Left renal pelvis (tissue), 4 donors: ENCODE results near the gene DNLZ. TPM values are rescaled to one million over a fixed set of nuclear protein-coding genes. Genes with fewer than 3 reads are reported as not detected.
"Not testable (repeated sequence)": the region's sequence is repeated elsewhere in the genome, so short reads cannot be mapped to it uniquely, and the experiment has no call there.

Experiments used
- DNase-seq, 4 donors: peaks; one replicate each; pipeline ENCODE4 v3.0.0-alpha.2; 2013; ENCODE audit warnings: low read depth in 4 of 4, low spot score in 3 of 4
- polyA plus RNA-seq, 4 donors: library from polyadenylated mRNA; unstranded; fragments of 120-200 nt; gene quantifications; one replicate each; pipeline ENCODE4 v1.2.1, GENCODE V29; 2013; ENCODE audit not compliant: insufficient read length in 4 of 4

Gene DNLZ
- polyA plus RNA-seq, 4 donors: 4.8 to 28.7 (median 6.2) TPM

DNA sequence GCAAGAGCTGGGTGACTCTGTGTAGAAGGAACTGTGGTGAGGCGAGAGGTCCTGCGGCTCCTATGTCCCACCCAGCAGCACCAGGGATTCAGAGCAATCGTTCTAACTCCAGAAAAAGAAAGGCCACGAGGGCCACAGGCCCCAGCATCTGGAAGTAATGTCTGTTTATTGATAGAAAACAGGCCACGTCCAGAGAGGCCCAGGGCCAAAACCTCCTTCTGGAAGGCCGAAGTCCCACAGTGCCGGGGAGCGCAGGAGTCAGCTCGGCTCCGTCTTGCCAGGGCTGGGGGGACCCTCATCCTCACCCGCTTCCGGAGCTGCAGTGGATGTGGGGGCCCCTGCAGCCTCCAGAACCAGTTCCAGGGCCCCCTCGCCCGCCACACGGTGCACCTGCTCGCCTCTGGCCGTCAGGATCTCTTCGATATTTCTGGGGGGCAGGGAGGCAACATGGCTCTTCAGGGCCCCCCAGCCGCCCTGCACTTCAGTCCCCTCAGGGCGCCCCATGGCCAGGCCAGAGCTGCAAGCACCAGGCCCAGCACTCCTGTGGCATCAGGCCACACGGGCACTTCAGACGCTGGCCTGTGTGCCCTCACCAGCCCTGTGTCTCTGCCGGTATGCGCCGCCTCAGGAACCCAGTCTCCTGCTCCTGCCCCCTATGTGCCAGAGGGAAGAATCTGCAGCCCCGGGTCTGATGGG lies 1.6 kb downstream of the DNLZ start:
- DNase-seq: no peak

DNA sequence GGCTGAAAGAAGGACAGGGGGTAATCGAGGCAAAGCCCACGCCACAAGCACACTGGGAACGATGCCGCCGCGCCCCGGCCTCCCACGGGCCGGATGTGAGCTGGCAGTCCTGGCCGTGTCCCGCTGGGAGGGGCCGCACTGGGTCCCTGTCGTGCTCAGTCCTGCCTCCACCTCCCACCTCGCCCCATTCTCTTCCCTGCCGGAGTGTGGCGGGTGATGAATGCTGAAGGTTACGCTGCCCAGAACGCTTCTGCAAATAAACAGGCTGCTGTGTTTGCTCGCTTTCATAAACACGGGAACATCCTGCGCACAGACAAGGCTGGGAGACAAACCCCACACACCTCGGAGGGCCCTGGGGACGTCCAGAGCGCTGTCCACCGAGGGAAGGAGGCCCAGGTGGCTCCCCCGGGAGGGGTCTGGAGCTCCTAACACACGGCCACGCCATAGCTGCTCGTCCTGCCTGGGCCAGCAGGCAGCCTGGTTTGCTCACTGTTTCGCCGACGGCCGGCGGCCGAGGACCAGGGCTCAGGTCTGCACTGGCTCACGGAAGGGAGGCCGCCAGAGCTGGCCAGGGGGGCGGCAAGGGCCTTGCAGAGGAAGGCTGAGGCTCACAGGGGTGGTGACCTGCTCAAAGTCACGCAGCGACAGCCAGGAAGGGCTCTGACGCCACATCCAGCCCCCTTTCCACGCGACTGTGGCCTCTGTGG lies 2.3 kb downstream of the DNLZ start:
- no peak for DNase-seq

DNA sequence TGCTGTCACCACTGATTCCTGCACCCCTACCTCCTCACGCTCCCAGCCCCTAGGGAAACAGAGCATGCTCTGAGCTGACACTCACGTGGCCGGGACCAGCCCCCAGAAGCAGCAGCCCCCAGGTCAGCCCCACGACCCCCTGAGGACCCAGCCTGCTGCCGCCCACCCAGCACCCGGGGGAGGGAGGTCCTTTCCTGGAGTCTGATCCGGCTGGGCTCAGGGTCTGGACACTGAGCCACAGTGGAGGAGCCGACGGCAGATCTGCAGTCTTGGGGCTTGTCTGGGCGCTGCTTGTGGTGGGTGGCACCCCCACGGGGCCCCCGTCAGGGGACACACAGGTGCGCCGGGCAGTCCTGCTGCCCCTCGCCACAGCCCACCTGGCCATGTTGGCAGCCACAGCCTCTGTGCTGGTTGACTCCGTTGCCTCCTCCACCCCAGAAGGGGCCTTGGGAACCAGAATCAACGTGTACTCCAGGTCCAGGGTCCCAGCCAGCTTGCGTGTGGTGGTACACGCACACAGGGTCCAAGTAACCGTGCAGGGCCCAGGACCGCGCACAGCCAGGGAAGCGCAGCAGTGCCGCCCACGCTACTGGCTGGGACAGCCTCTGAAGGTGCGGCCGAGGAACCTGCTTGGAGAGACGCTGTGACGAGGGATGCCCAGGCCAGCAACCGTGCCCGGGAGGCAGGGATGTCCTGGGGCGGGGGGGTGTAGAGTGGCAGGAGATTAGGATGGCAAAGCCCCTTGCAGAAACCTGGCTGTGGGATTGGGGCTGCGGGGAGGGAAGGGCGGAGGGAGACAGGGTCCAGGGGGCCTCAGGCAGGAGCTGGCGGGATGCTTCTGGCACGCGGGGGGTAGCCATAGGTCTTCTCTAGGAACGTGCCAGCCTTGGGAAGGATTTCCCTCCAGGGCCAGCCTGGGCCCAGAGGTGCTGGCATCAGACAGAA lies 3.5 kb downstream of the DNLZ start:
- no peak for DNase-seq

DNA sequence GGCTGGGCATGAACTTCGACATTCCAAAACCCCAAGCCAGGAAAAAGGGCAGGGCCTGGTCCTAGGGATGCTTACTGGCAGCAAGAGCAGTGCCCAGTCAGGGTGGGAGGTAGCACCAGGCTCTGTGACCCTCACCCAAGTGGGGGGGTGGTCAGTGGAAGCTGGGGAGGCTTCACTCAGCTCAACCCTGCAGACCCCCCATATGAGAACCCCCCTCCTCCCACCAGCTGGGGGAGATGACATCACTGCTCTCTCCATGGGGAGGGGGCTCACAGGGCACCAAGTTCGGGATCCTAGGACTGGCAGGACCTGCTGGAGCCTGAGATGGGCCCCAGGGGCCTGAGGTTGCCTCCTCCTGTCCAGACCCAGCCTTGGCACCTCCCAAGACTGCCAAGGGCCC lies 4.7 kb downstream of the DNLZ start:
- DNase-seq: no peak

DNA sequence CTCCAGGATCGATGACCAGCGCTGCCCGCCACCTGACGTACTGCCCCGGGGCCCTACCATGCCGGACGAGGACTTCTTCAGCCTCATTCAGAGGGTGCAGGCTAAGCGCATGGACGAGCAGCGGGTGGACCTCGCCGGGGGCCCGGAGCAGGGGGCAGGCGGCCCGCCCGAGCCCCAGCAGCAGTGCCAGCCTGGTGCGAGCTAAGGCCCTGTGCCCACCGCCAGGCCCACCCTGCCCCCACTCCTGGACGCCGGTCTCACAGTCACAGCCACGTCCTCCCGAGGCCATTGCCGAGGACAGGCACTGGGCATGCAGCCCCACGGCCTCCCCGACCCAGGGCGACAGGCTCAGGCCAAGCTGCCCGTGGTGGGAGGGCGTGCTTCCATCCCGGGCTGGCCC lies 5.5 kb downstream of the DNLZ start:
- DNase-seq: no peak

DNA sequence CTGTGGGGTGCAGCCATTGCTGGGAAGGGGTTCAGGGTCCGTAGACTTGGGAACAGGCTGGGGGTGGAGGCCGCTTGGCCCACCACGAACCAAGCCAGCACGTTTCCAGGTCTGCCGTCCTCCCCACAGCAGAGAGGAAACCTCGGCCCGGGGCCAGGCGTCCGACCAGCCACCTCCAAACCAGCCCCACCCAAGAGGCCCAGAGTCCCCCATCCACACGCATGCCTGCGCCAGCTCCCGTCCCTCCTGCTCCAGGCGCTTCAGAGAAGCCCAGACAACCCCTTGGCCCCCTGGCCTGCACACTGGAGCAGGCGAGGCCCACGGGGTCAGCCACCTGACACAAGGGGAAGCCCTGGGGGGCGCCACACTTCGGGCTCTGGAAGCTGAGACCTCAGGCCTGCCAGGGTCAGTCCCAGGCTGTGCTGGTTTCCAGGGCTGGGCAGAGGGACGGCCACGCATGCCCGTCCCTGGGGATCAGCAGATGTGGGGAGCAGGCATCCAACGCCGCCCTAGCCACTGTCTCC lies 6.3 kb downstream of the DNLZ start:
- no peak for DNase-seq

DNA sequence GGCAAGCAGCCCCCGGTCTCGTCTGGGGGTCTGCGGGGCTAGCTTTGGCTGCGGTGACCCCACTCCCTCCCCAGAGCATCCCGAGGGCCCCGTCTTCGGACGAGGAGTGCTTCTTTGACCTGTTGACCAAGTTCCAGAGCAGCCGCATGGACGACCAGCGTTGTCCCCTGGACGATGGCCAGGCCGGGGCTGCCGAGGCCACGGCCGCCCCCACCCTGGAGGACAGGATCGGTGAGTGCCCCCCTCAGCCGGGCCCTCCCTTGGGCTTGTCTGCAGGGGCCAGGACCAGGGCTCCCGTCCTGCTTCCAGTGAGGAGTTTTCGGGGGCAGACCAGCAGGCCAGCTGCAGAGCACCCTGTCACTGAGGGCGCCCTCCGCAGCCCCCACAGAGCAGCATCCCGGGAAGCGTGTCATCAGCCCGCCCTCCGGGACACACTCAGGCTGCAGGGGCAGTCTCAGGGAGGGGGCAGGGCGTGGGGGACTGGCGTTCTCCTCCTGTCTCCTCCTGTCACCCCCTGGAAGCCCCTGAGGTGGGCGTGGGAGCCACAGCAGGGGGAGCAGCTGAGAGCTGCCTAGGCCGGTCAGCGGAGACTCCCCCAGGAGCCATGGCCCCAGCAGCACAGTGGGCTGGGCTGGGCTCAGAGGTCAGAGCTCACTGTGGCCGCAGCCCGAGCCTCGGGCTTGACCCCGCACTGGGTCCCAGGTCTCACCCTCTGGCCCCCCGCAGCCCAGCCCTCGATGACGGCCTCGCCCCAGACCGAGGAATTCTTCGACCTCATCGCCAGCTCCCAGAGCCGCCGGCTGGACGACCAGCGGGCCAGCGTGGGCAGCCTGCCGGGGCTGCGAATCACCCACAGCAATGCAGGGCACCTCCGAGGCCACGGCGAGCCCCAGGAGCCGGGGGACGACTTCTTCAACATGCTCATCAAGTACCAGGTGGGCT lies 7.7 kb downstream of the DNLZ start:
- DNase-seq: no peak

DNA sequence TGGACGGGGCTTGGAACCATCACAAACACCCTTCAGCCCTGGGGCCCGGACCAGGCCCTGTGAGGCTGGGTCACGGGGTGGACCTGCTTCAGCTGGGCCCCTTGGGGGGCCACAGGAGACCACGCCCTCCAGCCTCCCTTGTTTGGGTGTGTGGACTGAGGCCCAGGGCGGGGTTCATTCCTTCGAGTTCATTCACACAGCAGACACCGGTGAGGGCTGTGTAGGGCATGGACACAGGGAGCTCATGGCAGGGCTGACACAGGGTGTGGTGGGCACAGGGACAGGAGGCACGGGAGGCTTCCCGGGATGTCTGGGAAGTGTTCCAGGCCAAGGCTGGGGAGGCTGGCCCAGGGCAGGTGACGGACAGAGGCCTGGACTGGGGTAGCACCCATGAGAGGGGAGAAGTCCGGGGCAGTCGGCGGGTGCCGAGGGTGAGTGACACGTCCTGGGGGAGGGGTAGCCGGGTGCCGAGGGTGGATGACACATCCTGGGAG lies 8.9 kb downstream of the DNLZ start:
- DNase-seq: no peak

DNA sequence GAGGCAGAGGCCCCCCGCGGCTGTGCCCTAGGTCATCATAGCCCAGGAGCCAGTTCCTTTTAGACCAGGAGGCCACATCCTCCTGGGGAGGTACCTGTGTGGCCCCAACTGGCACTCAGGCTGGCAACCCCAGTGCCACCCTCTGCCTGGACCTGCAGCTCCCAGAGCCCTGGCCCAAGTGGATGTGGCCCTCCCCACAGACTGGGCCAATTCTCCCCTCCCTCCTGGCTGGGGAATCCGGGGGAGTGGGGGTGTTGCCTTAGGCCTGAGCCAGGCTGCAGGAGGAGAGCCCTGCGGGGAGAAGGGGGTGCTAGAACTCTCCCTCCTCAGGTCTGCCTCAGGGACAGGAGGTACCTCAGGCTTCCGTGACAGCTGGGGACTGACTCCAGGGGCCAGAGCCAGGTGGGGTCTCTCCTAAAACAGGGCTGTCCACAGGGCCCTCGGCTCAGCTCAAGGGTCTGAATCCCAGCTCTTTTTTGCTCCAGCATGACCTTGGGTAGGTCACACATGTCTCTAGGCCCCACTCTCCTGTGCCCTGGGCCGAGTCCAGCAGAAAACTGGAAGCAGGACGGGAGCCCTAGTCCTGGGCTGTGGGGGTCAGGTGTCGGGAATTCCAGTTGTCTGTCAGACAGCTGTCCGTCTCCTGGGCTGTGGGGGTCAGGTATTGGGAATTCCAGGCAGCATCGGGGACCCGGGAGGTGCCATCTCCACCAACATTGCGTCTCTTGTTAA lies 9.6 kb downstream of the DNLZ start:
- DNase-seq: no peak

DNA sequence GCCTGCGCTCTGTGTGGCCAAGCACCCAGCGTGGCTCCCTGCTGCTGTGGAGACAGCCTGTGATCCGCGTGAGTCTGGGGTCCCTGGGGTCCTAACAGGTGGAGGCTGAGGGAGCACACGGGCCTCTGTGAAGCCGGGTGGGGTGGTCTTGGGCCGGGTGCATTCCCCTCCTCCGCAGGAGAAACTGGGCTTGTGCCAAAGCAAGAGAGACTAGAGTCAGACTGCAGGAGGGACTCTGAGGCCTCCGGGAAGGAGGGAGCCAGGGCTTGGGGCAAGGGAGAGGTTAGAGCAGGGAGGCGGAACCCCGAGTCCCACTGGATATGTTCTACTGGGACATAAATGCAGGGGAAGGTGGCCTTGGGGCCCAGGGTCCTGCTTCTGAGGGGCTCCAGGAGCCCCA lies 10.5 kb downstream of the DNLZ start:
- no peak for DNase-seq

DNA sequence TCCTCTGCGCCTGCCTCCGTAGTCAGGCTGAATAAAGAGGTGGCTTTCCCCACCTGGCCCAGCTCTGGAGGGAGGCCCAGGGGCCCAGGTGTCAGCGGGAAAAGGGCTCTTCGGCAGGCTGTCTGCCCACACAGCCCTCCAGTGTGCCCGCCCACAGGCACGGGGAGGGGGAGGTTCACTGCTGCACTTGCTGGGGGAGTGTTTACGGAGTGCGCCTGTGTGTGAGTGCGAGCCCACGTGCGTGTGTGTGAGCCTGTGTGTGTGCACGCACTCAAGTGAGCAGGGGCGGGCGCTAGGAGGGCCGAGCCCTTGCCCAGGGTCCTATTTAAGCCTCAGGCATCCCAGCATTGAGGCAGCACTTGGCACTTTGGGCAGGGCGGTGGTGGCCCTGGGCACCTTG lies 10.9 kb downstream of the DNLZ start:
- no peak for DNase-seq

DNA sequence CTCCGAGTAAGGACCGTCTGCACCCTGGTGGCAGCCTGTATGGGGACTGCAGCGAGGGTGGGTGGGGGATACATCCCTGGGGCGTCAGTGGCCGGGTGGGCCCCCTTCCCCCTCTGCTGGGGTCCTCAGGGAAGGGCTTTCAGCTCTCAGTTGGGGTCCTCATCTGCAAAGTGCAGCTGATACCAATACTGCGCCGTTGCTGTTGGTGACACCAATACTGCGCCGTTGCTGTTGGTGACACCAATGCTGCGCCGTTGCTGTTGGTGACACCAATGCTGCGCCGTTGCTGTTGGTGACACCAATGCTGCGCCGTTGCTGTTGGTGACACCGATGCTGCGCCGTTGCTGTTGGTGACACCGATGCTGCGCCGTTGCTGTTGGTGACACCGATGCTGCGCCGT lies 11.7 kb downstream of the DNLZ start:
- not testable (repeated sequence) for DNase-seq

DNA sequence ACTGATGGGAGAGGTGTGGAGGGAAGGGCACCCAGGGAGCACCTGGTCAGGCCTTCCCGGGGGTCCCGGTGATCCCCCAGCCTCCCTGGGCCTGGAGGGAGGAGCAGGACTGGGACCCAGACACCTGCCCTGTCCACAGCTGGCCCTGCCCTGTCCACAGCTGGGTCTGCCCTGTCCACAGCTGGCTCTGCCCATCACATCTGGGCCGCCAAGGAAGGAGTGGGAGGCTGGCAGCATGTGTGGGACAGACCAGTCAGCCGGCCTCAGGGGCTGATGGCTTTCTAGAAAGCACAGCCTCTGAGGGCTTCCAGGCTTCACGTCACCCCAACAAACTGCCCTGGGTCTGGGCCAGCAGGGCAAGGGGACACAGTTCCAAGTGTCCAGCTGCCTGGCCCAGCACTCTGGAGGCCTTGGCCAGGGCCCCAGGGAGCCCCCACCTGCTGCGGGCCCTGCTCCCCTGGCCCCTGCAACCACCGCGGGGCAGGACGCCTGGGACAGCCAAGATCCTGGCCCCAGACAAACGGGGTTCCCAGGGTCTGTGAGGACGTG lies 12.2 kb downstream of the DNLZ start:
- DNase-seq: no peak

DNA sequence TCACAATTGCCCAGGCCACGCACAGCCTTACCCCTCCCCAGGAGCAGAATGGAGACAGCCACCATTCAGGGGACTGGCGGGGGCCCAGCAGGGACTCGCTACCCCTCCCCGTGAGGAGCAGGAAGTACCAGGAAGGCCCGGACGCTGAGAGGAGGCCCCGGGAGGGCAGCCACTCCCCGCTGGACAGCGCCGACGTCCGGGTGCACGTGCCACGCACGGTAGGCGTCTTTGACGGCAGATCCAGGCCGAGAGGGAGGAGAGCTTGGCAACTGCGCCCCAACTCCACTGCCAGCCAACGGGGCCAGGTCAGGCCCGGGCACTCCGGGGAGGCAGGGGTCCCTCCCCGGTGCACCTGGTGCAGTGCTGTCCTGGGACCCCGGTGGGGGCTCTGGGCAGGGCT lies 14.0 kb downstream of the DNLZ start:
- DNase-seq: no peak

DNA sequence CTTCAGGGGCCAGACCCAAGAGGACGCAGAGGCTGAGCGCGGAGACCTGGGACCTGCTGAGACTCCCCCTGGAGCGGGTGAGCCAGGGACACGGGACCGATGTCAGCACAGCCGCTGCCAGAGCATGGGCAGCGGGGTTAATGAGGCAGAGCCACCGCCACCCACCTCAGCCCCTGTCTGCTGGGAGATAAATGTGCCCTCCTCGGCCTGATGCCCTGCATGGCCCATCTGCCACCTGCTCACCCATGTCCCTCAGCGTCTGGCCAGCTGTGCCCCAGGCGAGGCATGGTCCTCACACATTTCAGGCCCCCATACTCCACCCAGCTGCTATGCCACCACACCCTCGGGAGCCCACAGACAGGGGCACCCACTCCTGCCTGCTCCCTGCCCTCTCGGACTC lies 14.9 kb downstream of the DNLZ start:
- DNase-seq: no peak

DNA sequence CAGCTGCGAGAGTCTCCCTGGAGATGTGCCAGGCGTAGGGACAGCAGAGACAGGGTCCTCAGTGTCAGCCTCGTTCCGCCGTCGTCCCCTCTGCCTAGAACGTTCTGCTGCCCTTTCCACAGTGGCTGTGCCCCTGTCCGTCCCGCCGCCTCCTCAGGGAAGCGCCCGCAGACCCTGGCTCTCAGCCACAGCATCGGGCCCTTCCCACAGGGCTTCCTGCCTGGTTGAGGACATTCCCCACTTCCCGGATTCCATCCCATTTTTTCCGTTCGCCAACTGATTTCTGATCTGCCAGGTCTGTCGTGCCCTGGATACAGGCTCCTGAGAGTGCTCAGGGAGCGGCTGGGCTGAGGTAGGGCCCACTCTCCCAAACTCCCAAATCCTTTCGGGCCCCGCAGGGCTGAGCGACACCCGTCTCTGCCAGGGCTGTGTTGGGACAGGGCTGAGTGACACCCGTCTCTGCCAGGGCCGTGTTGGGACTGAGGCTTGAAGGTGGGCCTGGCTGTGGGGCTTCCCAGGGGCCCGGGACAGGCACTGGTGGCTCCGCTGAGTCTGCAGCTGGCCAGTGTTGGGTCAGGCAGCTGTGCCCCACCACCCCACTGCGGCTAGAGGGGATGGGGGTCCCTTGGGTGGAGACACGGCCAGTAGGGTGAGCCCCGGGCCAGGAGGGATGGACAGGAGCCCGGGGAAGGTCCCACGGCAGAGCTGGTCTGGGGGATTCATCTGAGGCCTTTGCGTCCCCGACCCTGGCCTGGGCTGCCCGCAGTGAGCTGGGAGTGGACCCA lies 15.9 kb downstream of the DNLZ start:
- DNase-seq: no peak

DNA sequence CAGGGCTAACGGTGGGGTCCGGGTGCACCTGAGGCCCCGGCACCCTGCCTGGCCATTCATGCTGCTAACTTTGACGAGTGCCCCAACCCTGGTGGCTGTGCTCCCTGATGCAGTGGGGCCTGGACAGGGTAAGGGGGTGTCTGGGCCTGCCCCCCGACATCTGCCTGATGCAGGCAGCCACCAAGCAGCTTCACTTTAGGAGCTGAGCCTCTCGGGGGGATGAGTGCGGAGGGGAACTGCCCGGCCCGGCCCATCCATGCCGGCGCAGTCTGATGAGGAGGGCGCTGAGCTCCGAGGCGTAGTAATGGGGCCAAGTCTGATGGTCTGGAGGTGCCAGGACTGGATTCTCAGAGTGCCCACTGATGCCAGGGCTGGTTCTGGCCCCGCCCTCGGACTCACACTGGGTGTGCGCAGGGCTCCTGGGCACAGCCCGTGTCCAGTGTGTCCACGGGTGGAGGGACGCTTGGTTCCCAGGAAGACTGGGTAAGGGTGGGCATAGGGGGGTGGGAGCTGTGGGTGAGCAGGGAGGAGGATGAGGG lies 16.5 kb downstream of the DNLZ start:
- DNase-seq: no peak

DNA sequence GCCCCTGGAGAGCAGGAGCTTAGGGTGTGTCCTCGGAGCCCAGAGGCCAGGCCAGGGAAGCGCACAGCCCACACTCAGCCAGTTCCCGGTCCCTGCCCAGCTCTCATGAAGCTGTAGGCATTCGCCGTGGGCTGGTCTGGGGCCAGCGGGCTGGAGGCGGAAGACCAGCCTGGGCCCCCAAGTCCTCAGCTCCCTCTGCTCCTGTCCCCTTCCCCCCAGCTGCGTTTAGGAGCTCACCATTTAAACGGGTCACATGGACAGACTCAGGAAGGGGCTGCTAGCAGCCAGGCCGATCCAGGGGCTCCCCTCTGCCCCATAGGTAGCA lies 17.4 kb downstream of the DNLZ start:
- no peak for DNase-seq
